ENCODE data around the gene VPS13D. TPM values are rescaled to one million over a fixed set of nuclear protein-coding genes. Genes with fewer than 3 reads are reported as not detected.

The VPS13D gene
- total and polyA plus RNA-seq, 11 donors, result 32.1 to 301 (median 90.7) TPM

DNA sequence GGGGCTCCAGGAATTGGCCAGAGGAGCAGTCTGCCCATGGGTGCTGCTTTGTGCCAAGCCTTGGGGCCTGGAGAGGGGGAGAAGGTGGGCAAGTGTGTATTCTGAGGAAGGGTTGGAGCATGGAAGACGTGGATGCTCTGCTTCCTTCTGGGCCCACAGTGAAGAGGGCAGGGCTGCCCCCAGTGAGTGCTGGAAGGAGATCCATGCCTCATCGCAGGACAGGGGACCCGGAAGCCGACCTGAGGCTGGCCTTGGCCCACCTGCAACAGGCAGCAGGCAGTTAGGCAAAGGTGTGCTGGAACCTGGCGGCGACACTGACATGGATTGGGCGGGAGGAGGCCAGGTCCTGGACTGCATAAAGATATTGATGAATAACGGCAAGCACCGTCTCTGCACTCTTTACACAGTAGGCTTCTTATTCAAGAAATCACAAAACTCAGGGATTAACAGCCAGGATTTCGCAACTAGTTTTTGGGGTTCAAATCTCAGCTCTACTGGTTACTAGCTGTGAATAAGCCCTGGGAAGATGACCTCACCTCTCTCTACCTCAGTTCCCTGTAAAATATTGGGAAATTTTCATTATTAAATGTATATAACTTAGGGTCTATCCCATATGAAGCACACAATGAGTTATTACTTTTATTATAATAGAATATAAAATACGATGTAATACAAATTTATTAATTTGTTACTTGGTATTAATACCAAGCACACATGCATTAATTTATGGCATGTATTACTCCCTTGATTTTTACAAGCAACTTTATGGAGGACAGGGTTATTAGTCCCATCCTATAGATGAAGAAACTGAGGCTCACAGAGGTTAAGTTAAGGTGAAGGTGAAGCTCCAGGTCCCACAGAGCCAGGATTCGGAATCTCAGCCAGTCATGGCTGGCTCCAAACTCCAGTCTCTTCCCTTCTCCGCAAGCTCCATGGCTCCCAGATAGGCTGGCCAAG, 325.9 kb downstream of the VPS13D start:
- H3K9me3 ChIP-seq, result no peaks in the 10 kb centered on the region
- H3K36me3 ChIP-seq, result no peaks in the 10 kb centered on the region
- peaks cover 0 to 48% (median 22%) of the 10 kb centered on the region in 12 donors for H3K4me1 ChIP-seq
- intact Hi-C loops (cut with DNase I), result loop anchor here in 5 of 10 donors (2.0 to 10.0 kb wide), 4 partner anchors 33 to 59 kb away; partner anchors contain the start of gene DHRS3 (in 2 of the 5)
- peak overlapping the region in 11 of 12 donors; percentile 24 to 87 (median 71) for H3K27ac ChIP-seq
- H3K4me3 ChIP-seq, result no peak overlapping the region
- WGBS, 4 donors, result 86 to 96% (median 93%) methylated on average over 13 of the region's 13 CpGs
- DNase-seq, result peak in 1 of 5 donors; percentile 18
- H3K27me3 ChIP-seq, result no peaks in the 10 kb centered on the region
- no peak for TF ChIP-seq POLR2A (IDR thresholded peaks at IDR 0.05)
- TF ChIP-seq, protein P1, sequence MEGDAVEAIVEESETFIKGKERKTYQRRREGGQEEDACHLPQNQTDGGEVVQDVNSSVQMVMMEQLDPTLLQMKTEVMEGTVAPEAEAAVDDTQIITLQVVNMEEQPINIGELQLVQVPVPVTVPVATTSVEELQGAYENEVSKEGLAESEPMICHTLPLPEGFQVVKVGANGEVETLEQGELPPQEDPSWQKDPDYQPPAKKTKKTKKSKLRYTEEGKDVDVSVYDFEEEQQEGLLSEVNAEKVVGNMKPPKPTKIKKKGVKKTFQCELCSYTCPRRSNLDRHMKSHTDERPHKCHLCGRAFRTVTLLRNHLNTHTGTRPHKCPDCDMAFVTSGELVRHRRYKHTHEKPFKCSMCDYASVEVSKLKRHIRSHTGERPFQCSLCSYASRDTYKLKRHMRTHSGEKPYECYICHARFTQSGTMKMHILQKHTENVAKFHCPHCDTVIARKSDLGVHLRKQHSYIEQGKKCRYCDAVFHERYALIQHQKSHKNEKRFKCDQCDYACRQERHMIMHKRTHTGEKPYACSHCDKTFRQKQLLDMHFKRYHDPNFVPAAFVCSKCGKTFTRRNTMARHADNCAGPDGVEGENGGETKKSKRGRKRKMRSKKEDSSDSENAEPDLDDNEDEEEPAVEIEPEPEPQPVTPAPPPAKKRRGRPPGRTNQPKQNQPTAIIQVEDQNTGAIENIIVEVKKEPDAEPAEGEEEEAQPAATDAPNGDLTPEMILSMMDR (IDR thresholded peaks at IDR 0.05), result no peak
- ATAC-seq, result peak in 3 of 4 donors; percentile 1 to 13 (median 2)

DNA sequence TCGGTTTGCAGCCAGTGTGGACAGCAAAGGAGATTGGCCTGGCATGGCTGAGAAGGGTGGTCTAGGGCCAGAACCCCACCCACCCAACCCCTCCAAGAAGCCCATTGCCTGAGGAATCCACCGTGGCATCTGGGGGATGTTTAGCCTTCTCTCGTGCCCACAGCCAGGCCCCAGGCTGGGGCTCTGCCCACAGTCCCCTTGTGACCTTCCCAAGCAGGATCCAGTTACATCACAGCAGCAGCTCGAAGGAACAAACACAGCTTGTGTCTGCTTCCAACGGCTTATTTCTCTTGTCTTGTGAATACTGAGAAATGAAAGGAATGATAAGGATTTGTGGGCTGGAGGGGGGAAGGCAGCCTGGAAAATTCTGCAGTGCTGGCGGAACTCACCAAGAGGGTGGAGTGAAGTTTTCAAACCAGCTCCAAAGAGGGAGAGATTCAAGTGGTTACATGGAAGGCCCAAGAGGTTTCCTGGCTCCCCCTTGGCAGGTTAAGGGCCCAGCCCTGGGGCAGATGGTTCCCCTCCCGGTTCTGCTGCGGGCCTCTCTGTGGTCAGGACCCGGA, 326.6 kb downstream of the VPS13D start:
- Histone ChIP-seq H3K4me1 (peaks cover 0 to 48% (median 22%) of the 10 kb centered on the region in 12 donors), H3K9me3 (no peaks in the 10 kb centered on the region), H3K27me3 (no peaks in the 10 kb centered on the region), H3K4me3 (no peak overlapping the region), H3K27ac (peak overlapping the region in 11 of 12 donors; percentile 24 to 87 (median 71)), H3K36me3 (no peaks in the 10 kb centered on the region)
- ATAC-seq, result peak; percentile 24 to 71 (median 70)
- peak in 4 of 5 donors; percentile 42 to 77 (median 61) for DNase-seq
- intact Hi-C loops (cut with DNase I), result loop anchor here in 4 of 10 donors (5.0 to 10.0 kb wide), 3 partner anchors 36 to 58 kb away; partner anchors contain the start of gene DHRS3 (in 2 of the 4)
- TF ChIP-seq, protein P1 (IDR thresholded peaks at IDR 0.05), result no peak
- TF ChIP-seq POLR2A (IDR thresholded peaks at IDR 0.05), result no peak
- WGBS, 4 donors, result 35 to 42% (median 37%) methylated on average over 7 to 9 of the region's 9 CpGs

DNA sequence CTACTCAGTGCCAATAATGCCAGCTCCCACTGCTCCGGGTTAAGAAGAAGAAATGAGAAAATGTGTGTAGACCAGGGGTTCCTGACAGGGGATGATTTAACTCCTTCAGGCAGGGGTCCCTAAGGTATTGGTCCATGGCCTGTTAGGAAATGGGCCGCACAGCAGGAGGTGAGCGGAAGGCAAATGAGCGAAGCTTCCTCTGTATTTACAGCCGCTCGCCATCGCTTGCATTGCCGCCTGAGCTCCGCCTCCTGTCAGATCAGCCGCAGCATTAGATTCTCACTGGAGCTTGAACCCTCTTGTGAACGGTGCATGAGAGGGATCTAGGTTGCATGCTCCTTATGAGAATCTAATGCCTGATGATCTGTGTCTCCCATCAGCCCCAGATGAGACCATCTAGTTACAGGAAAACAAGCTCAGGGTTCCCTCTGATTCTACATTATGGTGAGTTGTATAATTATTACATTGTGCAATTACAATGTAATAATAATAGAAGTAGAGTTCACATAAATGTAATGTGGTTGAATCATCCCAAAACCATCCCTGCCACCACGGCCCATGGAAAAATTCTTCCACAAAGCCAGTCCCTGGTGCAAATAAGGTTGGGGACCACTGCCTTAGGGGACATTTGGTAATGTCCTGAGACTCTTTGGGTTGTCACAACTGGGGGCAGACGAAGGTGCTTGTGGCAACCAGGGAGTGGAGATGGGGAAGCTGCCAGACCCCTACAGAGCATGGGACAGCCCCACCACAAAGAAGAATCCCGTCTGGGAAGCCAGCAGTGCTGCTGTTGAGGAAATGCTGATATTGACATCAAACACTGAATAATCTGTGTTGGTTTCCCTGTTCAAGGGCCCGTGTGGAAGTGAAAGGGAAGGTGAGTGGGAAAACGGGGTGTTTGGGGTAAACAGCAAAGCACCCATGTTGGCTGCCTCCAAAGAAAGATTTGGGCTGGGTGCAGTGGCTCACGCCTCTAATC, 327.4 kb downstream of the VPS13D start:
- peak overlapping the region in 11 of 12 donors; percentile 24 to 87 (median 71) for H3K27ac ChIP-seq
- WGBS, 4 donors, result 86 to 93% (median 91%) methylated on average over 17 of the region's 17 CpGs
- H3K4me3 ChIP-seq, result no peak overlapping the region
- no peaks in the 10 kb centered on the region for H3K27me3 ChIP-seq
- H3K9me3 ChIP-seq, result peaks cover 0 to 2% (median 0%) of the 10 kb centered on the region in 12 donors
- ATAC-seq (no peak), DNase-seq (no peak)
- no peaks in the 10 kb centered on the region for H3K36me3 ChIP-seq
- intact Hi-C loops (cut with DNase I), result loop anchor here in 4 of 10 donors (5.0 to 10.0 kb wide), 3 partner anchors 35 to 58 kb away; partner anchors contain the start of gene DHRS3 (in 2 of the 4)
- TF ChIP-seq, protein P1 (IDR thresholded peaks at IDR 0.05), result no peak
- TF ChIP-seq POLR2A (IDR thresholded peaks at IDR 0.05), result no peak
- H3K4me1 ChIP-seq, result peaks cover 0 to 42% (median 20%) of the 10 kb centered on the region in 12 donors
